DMS114 treated with DMSO at 0.1 percent for 48 hours (cell line): ENCODE data around the gene HOXC4.
"Not testable (repeated sequence)": the region's sequence is repeated elsewhere in the genome, so short reads cannot be mapped to it uniquely, and the experiment has no call there.

Experiments used
- DNase-seq: peaks from one replicate; lab custom pipeline; 2025; ENCODE audit not compliant: unreplicated experiment; lab: John Stamatoyannopoulos, UW

Gene HOXC4

DNA sequence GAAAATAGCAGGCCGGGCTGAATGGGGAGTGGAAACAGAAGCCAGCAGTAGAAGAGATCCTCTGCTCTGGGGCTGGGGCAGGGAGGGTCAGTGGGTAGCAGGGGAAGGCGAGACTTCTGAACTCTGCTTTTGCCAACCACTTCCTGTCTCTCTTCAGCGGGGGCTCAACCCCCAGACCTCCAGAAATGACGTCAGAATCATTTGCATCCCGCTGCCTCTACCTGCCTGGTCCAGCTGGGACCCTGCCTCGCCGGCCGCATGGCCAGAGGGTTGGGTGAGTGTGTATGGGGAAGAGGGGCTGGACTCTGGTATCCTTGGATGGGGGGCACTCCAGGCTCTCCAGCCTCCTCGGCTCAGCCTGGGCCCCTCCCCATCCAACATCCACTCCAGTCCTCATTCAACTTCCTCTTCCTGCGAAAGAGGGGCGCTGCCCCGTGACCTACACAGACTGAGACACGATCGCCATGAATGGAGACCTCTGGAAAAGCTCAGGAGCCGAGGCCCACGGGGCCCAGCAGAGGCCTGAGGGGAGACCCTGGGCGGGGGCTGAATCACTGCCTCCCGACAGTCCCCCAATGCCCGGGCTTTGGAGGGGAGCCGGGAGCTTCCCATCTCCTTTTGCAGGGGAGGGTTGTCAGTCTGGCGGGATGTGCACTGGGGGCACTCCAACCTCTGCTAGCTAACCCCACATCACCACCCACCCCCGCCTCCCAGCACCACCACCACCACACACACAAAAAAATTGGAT is 458 bp upstream of the HOXC4 start:
- no peak for DNase-seq

DNA sequence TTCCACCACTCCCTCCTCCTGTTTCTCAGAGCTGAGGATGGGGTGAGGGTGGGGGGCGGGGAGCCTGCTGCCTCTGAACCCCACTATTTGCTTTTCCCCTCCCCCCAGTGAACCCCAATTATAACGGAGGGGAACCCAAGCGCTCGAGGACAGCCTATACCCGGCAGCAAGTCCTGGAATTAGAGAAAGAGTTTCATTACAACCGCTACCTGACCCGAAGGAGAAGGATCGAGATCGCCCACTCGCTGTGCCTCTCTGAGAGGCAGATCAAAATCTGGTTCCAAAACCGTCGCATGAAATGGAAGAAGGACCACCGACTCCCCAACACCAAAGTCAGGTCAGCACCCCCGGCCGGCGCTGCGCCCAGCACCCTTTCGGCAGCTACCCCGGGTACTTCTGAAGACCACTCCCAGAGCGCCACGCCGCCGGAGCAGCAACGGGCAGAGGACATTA is 1.1 kb downstream of the HOXC4 start:
- no peak for DNase-seq

DNA sequence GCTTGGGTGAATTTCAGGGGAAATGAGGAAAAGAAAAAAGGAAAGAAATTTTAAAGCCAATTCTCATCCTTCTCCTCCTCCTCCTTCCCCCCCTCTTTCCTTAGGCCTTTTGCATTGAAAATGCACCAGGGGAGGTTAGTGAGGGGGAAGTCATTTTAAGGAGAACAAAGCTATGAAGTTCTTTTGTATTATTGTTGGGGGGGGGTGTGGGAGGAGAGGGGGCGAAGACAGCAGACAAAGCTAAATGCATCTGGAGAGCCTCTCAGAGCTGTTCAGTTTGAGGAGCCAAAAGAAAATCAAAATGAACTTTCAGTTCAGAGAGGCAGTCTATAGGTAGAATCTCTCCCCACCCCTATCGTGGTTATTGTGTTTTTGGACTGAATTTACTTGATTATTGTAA is 1.9 kb downstream of the HOXC4 start:
- DNase-seq, result no peak

DNA sequence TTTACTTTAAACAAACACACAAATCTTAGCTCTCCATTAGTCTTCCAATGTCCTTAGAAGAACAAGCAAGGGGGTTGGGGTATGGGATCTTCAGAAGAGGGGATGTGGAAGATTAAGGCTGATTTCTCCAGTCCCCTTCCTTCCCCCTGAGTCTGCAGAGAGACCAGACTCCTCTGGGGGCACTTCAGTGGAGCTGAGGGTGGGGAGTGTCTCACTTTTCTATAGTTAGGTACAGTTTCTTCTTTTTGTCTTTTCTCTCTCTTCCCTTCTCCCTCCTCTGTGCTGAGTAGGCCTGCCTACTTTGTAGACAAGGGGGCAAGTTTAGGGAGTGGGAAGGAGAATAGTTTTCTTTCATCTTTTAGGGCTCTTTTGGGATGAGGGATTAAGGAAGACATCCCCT is 2.5 kb downstream of the HOXC4 start:
- no peak for DNase-seq

DNA sequence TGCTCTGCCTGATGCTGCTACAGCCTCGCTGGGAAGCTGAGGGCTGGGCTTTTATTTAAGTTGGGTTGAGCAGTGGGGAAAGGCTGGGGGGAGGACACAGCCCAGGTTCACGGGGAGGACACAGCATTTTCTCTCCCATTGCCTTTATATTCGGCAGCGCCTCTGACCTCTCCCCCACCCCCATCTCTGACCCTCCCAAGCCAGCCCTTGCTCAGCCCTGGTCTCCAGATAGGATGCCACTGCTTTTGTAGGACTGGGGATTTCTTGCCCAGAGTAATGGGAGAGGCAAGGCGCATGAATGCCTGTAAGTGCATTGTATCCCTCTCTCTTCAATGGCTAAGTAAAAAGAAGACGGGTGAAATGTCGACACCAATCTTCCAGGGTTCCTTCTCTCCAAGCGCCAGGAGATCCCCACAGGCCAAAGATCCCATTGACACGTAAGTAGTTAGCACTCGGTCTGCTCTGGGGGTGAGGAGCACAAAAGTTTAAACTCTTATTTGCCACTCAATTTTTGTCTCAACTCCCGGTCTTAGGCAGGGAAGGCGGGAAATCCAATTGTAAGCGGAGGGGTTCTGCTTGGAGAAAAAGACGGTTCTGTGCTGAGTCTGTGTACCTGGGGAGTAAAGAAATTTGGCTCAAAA is 4.6 kb downstream of the HOXC4 start:
- DNase-seq, result no peak

DNA sequence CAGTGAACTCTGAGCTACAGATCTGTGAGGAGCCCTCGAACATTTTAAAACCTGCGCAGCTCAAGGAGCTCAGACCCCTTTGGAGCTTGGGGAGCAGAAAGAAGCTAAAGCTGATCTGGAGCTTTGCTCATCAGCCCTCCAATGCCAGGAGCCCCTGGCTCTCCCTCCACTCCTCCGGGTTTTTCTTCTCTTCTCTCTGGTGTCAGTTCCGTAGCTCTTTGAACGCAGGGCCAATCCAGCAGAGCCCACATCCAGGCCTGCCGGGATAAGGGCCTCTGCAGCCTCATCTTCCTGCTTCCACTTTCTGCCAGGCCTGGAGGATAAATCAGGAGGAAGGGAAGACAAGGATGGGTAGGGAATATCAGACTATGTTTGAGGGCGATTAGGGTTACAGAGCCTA is 6.0 kb downstream of the HOXC4 start:
- no peak for DNase-seq

- DNase-seq, result no peak
Measured at GRCh38 chr12:54060174-54060974, 6.7 kb downstream of the HOXC4 start.

DNA sequence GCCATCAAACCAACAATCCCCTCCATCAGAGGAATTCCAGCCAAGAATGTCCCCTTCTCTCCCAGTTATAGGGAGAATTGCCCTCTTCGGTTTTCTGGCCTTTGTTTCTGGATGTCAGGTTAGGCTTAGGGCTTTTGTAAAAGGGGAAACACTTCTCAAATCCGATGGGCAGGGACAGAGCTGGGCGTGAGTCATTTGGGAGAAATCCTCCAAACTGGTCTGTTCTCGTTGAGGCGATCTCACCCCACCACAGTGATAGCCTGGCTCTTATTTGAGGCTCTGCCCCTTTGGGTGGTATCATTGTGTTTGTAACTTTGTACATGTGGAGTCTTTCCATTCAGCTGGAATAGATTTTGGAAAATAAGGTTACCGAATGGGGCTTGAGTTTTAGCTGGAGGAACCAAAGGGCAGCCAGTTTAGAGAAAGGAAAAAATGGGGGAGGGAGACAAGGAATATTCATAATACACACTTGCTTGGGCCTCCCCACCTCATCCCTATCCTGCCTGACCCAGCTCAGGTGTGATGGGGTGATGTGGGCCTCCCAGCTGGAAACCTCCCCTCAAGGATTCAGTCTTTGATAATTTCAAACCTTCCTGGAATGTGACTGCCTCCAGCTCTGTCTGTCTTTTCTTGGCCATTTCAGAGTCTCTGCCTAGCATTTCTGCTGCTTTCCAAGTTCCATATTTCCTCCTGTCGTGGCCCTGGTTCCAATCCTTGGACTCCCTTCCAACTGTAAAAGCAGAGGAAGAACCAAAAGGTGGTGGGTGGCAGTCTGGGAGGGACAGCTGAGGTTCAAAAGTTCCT is 7.5 kb downstream of the HOXC4 start:
- DNase-seq, result no peak

DNA sequence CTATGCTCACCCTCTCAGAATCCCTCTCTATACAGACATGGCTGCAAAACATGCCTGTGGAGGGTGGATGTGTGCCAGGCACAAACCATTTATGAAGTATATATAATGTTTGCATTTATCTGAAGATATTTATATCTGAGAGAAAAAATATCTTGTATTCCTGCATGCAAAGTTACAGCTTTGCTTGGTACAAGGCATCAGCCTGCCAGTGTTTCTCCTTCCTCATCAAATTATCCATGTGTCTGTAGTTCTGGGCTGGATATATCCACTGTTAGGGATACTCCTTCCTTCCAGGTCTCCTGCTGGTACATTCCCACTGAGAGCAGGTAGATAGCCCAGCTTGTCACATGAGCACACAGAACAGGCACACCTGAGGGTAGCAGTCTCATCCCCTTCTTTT is 12.0 kb downstream of the HOXC4 start:
- DNase-seq, result no peak

GRCh38 chr12:54066408-54066807 is 12.8 kb downstream of the HOXC4 start:
- no peak for DNase-seq

- DNase-seq, result no peak
Measured at GRCh38 chr12:54068418-54069070, 14.9 kb downstream of the HOXC4 start.

DNA sequence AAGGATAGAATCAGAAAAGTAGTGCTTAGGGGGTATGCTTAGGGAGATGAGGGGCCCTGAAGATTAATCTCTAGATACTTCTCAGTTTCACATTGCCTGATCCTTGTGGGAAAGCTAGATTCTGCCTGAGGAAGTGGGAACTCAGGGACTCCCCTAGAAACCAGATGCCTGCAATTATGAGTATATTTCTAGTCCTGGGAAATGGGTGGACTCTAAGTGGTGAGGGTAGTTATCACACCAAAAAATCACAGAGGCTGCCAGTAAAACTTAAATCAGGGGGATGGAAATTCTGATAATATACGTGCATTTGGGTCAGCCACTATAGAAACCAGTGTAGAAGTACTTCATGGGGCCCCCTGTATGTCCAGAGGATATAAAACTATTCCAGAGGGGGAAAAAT is 18.3 kb downstream of the HOXC4 start:
- DNase-seq, result no peak

- no peak for DNase-seq
Measured at GRCh38 chr12:54074308-54074707, 20.7 kb downstream of the HOXC4 start.

- DNase-seq, result no peak
Measured at GRCh38 chr12:54075409-54075808, 21.8 kb downstream of the HOXC4 start.

- no peak for DNase-seq
Measured at GRCh38 chr12:54075974-54076373, 22.3 kb downstream of the HOXC4 start.

GRCh38 chr12:54077843-54078242 is 24.2 kb downstream of the HOXC4 start:
- not testable (repeated sequence) for DNase-seq

DNA sequence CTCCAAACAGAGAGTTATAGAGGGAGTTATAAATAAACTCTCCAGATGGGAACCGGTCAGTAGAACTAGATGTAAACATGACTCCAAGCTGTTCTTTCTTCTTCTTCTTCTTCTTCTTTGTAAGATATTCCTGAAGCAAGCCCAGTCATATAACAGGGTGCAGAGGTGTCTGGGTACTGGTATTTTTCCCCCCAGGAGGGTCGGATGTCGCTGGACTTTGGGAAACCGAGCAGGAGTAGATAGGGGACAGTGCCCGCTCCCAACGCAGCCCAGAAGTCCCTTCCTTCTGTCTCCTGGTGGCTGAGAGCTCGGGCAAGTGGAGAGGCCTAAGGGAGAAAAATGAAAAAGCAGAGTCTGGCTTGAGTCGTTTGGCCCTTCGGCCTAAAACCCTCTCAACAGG is 25.5 kb downstream of the HOXC4 start:
- DNase-seq, result not testable (repeated sequence)

DNA sequence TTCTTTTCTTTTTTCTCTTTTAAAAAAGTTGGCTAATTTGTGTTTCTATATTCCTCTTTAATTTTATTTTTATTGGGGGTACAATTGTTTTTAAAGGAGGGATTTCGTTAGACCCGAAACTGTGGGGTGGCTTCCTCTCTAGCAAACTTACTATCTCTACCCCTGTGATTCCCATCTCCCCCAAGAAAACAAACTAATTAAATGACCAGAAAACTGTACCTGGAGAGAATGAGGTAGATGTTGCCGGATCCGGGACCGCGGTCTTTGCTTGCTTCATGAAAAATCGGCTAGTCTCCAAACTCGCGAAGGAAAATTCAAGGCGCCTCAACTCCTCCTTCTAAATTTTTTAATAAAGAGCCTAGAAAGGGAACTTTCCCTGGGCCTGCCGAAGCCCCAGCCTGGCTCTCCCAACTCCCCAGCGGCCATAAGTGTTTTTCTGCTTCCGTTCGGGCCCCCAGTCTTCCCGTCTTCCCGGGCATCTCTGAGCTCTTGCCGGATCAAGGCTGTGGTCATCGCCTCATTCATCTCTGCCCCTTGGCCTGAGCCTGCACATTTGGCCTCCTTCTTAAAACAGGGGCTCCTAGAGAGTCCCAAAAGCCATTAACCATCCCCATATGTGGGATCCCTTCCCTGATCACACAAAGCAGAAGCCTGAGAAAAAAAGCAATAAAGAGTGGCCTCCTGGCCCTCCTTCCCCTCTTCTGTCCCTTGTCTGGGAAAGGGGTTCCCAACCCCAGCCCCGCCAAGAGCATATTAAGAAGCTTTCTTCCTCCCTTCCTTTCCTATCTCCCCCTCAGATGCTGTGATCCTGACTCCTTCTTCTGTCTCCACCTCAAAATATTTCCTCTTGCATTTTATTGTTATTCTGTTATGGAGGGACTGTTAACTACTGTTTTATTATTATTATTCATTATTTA is 26.6 kb downstream of the HOXC4 start:
- not testable (repeated sequence) for DNase-seq

DNA sequence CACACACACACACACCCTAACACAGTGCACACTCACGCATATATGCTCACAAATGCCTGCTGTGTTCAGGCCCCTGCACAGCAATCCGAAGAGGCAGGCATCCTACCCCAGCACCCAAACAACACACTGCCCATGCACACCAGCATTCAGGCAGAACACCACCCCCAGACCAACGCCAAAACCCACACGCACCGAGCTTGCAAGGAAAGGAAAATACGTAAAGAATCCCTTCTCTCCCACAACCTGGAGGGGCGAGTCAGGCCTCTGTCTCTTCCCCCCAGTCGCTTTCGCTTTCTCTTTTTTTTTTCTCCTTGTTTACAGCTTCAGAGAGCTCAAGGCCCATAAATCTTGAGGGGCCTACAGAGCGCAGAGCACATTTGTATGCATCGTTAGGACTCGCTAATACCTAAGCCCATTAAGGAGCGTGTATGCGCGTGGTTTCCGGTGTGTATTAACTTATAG is 27.4 kb downstream of the HOXC4 start:
- DNase-seq, result not testable (repeated sequence)
